GM18858 (cell line): ENCODE data around the gene PCSK5.
"Not testable (repeated sequence)": the region's sequence is repeated elsewhere in the genome, so short reads cannot be mapped to it uniquely, and the experiment has no call there.

Experiments
- ATAC-seq: cut with Tn5 transposase; IDR thresholded peaks from one replicate; pipeline ENCODE4 v1.9.1; 2021; ENCODE audit not compliant: unreplicated experiment

PCSK5 gene

GRCh38 chr9:75889577-75889976 lies 896 bp upstream of the PCSK5 start:
- no peak for ATAC-seq

- no peak for ATAC-seq
Measured at GRCh38 chr9:75889977-75890471, 449 bp upstream of the PCSK5 start.

GRCh38 chr9:75891277-75891741 lies 836 bp downstream of the PCSK5 start:
- ATAC-seq: no peak

- ATAC-seq: no peak
Measured at GRCh38 chr9:75891771-75892215, 1.3 kb downstream of the PCSK5 start.

GRCh38 chr9:75892216-75892911 lies 1.9 kb downstream of the PCSK5 start:
- no peak for ATAC-seq

- no peak for ATAC-seq
Measured at GRCh38 chr9:75893106-75893505, 2.6 kb downstream of the PCSK5 start.

- ATAC-seq: no peak
Measured at GRCh38 chr9:75894566-75894965, 4.1 kb downstream of the PCSK5 start.

GRCh38 chr9:75895112-75895511 lies 4.6 kb downstream of the PCSK5 start:
- ATAC-seq: no peak

- ATAC-seq: no peak
Measured at GRCh38 chr9:75896193-75896592, 5.7 kb downstream of the PCSK5 start.

- ATAC-seq: not testable (repeated sequence)
Measured at GRCh38 chr9:75900893-75901524, 10.5 kb downstream of the PCSK5 start.

- ATAC-seq: no peak
Measured at GRCh38 chr9:75903785-75904360, 13.4 kb downstream of the PCSK5 start.

GRCh38 chr9:75904364-75904763 lies 13.9 kb downstream of the PCSK5 start:
- ATAC-seq: no peak

- no peak for ATAC-seq
Measured at GRCh38 chr9:75906531-75906930, 16.1 kb downstream of the PCSK5 start.

GRCh38 chr9:75907329-75907728 lies 16.9 kb downstream of the PCSK5 start:
- no peak for ATAC-seq

GRCh38 chr9:75907923-75908322 lies 17.4 kb downstream of the PCSK5 start:
- ATAC-seq: no peak

GRCh38 chr9:75909776-75910175 lies 19.3 kb downstream of the PCSK5 start:
- ATAC-seq: no peak

- ATAC-seq: no peak
Measured at GRCh38 chr9:75910731-75911130, 20.3 kb downstream of the PCSK5 start.

- no peak for ATAC-seq
Measured at GRCh38 chr9:75911390-75911789, 20.9 kb downstream of the PCSK5 start.

- no peak for ATAC-seq
Measured at GRCh38 chr9:75912951-75913350, 22.5 kb downstream of the PCSK5 start.

GRCh38 chr9:75914002-75914401 lies 23.5 kb downstream of the PCSK5 start:
- no peak for ATAC-seq

- no peak for ATAC-seq
Measured at GRCh38 chr9:75914883-75915452, 24.5 kb downstream of the PCSK5 start.

- ATAC-seq: no peak
Measured at GRCh38 chr9:75918154-75918553, 27.7 kb downstream of the PCSK5 start.
